HepG2 (cell line): ENCODE results near the gene JAKMIP2. TPM values are rescaled to one million over a fixed set of nuclear protein-coding genes. Genes with fewer than 3 reads are reported as not detected.
A peak's percentile ranks its signal among the peaks of the same experiment; 100 is the strongest.

Experiments
- ATF1 ChIP-seq: IDR thresholded peaks from 2 replicates; pipeline ENCODE4 v1.6.1; 2016; ENCODE audit warnings: mild to moderate bottlenecking, control low read depth
- GMEB2 ChIP-seq: IDR thresholded peaks from 2 replicates; pipeline ENCODE4 v1.6.1; 2016; ENCODE audit warnings: missing biosample characterization, missing genetic modification reagents, low read depth
- GZF1 ChIP-seq: sonication (generic); formaldehyde crosslinking; IDR thresholded peaks from 2 replicates; pipeline ENCODE4 v1.5.1; 2020; ENCODE audit warnings: mild to moderate bottlenecking, missing genetic modification reagents
- KDM5A ChIP-seq: fragments of 200-600 bp; sonication (generic); IDR thresholded peaks from 2 replicates; pipeline ENCODE4 v1.7.0; 2018; ENCODE audit warnings: antibody characterized with exemption, mild to moderate bottlenecking, low read length, borderline replicate concordance
- MIER3 ChIP-seq: IDR thresholded peaks from 2 replicates; pipeline ENCODE4 v1.6.1; 2016; ENCODE audit warnings: missing compliant biosample characterization, borderline replicate concordance
- NFATC3 ChIP-seq: sonication (generic); formaldehyde crosslinking; IDR thresholded peaks from 2 replicates; pipeline ENCODE4 v1.5.1; 2020; ENCODE audit warnings: mild to moderate bottlenecking, missing genetic modification reagents
- POLR2AphosphoS2 ChIP-seq: IDR thresholded peaks from 2 replicates; pipeline ENCODE4 v1.6.1; 2011; ENCODE audit warnings: low read depth, low read length, improper control_type of control experiment
- PREB ChIP-seq: sonication (generic); formaldehyde crosslinking; IDR thresholded peaks from 2 replicates; pipeline ENCODE4 v1.4.0; 2020; ENCODE audit warnings: missing genetic modification reagents
- SNAPC2 ChIP-seq: sonication (generic); formaldehyde crosslinking; IDR thresholded peaks from 2 replicates; pipeline ENCODE4 v1.8.1; 2022; ENCODE audit warnings: mild to moderate bottlenecking, missing genetic modification reagents
- SP1 ChIP-seq, 2 experiments: fragments of 450-650 bp in 1 of 2; sonication (generic) in 1 of 2; formaldehyde crosslinking in 1 of 2; IDR thresholded peaks; 2 replicates each; pipeline versions ENCODE4 v1.4.0 to v1.6.1; 2016 to 2020; ENCODE audit warnings: missing genetic modification reagents in 1 of 2
- XBP1 ChIP-seq: sonication (generic); formaldehyde crosslinking; IDR thresholded peaks from 2 replicates; pipeline ENCODE4 v1.5.0; 2020; ENCODE audit warnings: missing genetic modification reagents
- ZNF564 ChIP-seq: sonication (generic); formaldehyde crosslinking; IDR thresholded peaks from 2 replicates; pipeline ENCODE4 v1.8.1; 2023; ENCODE audit warnings: mild to moderate bottlenecking, missing genetic modification reagents
- ZNF776 ChIP-seq: sonication (generic); formaldehyde crosslinking; IDR thresholded peaks from 2 replicates; pipeline ENCODE4 v1.4.0; 2020; ENCODE audit warnings: mild to moderate bottlenecking, missing genetic modification reagents
- ZNF878 ChIP-seq: sonication (generic); formaldehyde crosslinking; IDR thresholded peaks from 2 replicates; pipeline ENCODE4 v1.8.1; 2023; ENCODE audit warnings: mild to moderate bottlenecking, missing genetic modification reagents, moderate library complexity
- polyA plus RNA-seq, 8 experiments: library from polyadenylated mRNA; depleted of rRNA in 3 of 8; stranded (reverse) in 7 of 8; unstranded in 1 of 8; fragments of >200 nt; fragmentation: Illumina TruSeq in 4 of 8; extraction: Trizol in 4 of 8; gene quantifications; 2 replicates each; pipeline versions ENCODE4 v1.2.1 to v1.2.3, GENCODE V29; 2011 to 2016; ENCODE audit warnings: low read depth in 4 of 8, missing spikeins in 1 of 8, mixed read lengths in 1 of 8; ENCODE audit not compliant: insufficient read depth in 1 of 8
- total RNA-seq, 5 experiments: library from RNA; depleted of rRNA; stranded (reverse); fragments of >200 nt; fragmentation: Illumina TruSeq; extraction: Trizol; gene quantifications; 2 replicates each; pipeline ENCODE4 v1.2.3, GENCODE V29; 2016; ENCODE audit warnings: low read depth in 1 of 5

The JAKMIP2 gene
- total and polyA plus RNA-seq, 2 of the 13 experiments (the other 11 are each of a cell fraction or from before 2014, with no cell fraction given): 0.04 to 2.1 TPM

DNA sequence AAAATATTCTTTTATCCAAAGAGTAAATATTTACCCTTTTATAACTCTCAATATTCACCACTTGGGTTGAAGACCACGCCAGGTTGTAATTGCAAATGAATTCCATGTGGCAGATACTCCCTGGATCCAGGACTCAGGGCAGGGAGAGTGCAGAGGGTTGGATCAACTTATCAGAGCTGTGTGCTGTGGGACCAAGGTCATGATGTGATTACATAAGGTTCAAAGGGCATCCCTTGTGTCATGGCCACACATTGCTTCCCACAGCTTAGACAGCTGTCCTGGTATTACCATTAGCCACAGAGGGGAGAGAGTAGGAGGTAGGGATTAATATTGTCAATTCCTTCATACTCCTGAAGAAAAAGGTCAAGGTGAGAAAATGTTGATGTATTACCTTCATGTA, 133.9 kb downstream of the JAKMIP2 start (continued):
- no peak for TF ChIP-seq KDM5A
- no peak for TF ChIP-seq ZNF564 (CRISPR knock-in tag)
- no peak for TF ChIP-seq ATF1 (CRISPR knock-in tag)
- TF ChIP-seq POLR2AphosphoS2: no peak
- no peak for TF ChIP-seq SNAPC2
- no peak for TF ChIP-seq XBP1 (CRISPR knock-in tag)
- TF ChIP-seq NFATC3: no peak
- TF ChIP-seq GMEB2 (CRISPR knock-in tag): no peak
- no peak for TF ChIP-seq SP1 (IDR thresholded peaks at IDR 0.05)
- TF ChIP-seq SP1 (CRISPR knock-in tag; IDR thresholded peaks at IDR 0.05): no peak
- no peak for TF ChIP-seq ZNF776 (CRISPR knock-in tag)
- no peak for TF ChIP-seq ZNF878 (CRISPR knock-in tag)
- no peak for TF ChIP-seq GZF1 (CRISPR knock-in tag)
- no peak for TF ChIP-seq PREB (CRISPR knock-in tag)
- peak; percentile 63; the same call in 1 of the 2 replicates for TF ChIP-seq MIER3 (CRISPR knock-in tag)
